Esophagus mucosa (tissue), 1 donor: ENCODE results near the gene CGB7. TPM values are rescaled to one million over a fixed set of nuclear protein-coding genes. Genes with fewer than 3 reads are reported as not detected.
"Not testable (repeated sequence)": the region's sequence is repeated elsewhere in the genome, so short reads cannot be mapped to it uniquely, and the experiment has no call there.

Source experiments
- ATAC-seq: fragments of 200-7000 bp; cut with Tn5 transposase; one replicate; pipeline ENCODE4 v1.9.1; 2020
- total RNA-seq: library from RNA; stranded (reverse); gene quantifications from one replicate; pipeline ENCODE4 v1.2.4, GENCODE V29; 2023
- donor health status: DM: yes; HTN: yes; CAD: no.

Gene CGB7
- total RNA-seq, 1 donor from 2014 or later = 0.52 TPM

DNA sequence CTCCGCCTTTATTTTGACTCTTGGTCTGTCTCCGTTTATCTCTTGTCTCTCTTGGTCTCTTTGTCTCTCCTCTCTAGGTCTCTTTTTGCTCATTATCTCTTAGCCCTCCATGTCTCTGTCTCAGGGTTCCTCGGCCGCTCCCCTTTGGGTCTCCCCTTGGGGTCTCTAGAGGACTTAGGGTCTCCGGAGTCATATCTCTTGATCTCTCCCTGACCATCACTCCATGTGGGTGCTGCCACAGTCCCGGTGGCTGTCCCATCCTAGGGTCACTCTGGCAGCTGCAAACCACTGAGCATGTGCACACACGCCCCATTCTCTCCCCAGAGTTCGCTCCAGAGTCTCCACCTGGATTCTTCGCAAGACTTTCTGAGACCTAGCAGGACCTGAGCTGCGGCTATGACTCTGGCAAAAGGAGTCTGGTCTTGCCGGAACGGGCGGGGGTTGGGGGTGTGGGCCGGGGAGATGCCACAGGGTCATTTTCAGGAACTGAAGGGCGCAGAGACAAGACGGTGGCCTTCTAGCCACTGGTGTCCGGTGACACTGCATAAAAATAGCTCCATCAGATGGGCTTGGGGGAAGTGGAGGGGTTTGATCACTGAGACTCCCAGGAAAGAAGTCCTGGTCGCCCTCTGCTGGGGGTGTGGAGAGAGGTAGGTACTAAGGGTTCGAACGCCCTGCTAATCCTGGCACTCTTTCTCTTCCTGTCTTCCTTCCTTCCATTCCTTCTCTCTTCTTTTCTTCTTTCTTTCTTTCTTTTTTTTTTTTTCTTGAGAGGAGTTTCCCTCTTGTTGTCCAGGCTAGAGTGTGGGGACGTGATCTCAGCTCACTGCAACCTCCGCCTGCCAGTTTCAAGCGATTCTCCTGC, 16.2 kb upstream of the CGB7 start:
- peak; percentile 21 for ATAC-seq

DNA sequence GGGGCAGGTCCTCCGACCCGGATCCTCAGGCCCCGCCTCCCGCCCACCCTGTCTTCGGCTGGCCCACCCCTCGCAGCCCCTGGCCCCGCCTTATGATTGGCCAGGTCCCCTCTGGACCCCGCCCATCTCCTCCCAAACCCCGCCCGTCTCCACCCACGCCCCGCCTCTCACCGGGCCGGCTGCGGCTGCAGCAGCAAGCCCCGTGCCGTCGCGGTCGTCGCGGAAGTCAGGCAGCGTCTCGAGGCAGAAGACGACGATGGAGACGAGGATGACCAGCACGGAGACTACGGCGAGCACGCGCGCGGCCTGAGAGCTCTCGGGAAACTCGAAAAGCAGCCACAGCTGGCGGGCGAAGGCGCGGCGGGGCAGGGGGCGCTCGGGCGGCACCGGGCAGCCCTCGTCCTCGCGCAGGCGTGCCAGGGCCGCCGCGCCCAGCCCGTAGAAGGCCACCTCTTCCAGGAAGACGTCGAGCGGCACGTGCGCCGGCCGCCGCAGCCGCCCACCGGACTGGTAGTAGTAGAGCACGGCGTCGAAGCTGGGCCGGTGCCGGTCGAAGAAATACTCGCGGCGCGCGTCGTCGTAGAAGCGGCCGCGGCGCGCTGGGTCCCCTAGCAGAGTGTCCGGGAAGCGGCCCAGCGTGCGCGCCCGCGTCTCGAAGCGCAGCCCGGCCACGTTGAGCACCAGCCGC, 14.5 kb upstream of the CGB7 start:
- ATAC-seq = peak; percentile 21

DNA sequence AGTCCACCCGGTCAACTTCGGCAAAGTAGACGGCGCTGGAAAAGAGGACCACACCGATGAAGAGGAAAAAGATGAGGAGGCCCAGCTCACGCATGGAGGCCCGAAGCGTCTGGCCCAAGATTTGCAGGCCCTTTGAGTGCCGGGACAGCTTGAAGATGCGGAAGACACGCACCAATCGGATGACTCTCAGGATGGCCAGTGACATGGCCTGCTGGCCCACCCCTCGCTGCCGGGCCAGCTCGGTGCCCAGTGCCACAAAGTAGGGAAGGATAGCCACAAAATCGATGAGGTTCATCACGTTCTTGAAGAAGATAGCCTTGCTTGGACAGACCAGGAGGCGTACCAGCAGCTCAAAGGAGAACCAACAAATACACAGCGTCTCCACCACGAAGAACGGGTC, 12.9 kb upstream of the CGB7 start:
- no peak for ATAC-seq

DNA sequence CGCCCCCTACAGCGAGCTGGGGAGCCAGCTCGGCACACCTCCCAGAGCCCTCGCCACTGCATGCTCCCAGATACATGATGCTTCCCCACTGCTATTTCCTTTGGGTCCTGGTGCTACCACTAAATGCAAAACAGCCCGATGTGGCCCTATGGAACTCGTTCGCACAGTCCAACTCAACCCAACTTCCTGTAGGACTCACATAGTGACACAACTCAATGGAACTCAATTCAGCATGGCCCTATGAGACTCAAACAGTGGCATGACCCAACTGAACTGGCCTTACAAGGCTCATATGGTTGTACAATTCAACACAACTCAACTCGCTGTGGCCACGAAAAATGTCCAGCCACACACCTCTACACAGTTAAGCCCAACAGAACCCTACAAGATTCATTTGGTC, 11.5 kb upstream of the CGB7 start:
- no peak for ATAC-seq

DNA sequence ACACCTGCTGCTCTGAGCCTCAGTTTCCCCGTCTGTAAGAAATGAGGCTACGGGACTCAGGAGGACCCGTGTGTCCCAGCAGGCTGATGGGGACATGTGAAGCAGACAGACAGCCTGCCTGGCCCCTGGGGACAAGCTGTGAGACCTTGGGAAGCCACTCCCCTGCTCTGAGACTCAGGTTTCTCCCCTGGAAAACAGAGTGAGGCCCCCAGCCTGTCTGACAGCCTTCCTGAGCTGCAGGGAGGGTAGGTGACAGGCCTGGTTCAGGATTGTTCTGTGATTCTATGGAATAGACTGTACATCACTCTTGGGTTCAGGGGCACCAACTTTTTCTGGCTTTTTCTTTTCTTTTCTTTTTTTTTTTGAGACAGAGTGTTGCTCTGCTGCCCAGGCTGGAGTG, 10.0 kb upstream of the CGB7 start:
- ATAC-seq = no peak

DNA sequence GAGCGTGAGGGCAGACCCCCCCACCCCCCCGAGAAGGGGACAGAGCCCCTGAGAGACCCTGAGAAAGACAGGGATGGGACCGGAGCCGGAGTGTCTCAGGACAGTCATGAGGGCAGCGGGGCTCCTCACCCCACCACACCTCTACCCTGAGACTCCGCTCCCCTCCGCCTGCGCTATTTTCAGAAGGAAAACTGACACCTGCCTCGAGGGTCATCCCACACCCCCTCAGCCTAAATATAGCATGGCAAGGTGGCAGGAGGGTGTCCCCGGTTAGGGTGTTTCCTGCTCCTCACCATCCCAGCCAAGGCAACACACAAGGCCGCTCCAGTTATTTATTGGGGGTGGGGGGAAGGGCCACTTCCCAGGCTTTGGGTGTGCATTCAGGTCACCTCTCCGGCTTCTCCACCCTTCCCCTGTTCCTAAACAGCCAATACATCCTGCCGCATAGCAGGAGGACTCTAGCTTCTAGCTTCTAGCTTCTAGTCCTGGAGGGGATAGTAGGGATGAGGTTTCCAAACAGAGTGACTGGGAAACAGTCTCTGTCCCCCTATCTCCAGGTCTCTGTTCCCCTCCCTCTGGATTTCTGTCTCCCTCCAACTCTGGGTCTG, 8.5 kb upstream of the CGB7 start:
- ATAC-seq = no peak

DNA sequence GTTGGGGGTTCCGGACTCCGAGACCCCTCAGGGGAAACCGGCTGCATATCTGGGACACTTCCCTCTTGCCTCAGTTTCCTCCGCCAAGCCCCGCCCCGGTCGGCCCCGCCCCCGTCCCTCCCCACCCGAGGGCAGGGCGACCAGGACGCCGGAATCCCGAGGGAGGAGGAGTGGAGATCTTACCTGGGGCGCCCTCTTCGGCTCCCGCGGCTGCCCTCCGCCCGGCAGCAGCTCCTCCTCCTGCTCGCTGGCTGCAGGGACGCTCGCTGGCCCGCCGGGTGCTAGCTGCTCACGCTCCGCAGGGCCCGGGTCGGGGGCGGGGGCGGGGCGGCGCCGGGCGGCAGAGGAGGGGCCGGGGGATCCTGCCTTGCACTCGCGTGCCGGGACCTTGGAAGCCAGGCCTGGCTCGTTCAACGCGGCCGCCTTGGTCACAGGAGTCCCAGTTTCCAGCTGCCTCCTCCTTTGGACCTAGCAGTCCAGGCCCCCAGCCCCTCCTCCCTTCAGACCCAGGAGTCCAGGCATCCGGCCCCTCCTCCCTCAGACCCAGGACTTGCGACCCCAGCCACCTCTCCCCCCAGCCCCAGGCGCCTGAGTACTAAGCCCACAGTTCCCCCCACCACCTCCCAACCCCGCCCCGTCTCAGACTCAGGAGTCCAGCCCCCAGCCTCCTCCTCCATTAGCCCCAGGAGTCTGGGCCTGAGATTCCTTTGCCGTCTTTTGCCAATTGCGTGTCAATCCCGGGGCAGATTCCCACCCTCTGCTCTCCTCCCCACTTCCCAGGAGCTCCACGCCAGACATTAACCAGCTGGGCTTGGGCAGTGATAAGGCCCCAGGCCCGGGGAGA, 7.4 kb upstream of the CGB7 start, which contains the start of gene NTF4:
NTF4 (minus strand) TSS at position 51 of the 844 bp plus-strand sequence. CDS start 2,821 bp downstream, outside the sequence.
- ATAC-seq = peak; percentile 64

DNA sequence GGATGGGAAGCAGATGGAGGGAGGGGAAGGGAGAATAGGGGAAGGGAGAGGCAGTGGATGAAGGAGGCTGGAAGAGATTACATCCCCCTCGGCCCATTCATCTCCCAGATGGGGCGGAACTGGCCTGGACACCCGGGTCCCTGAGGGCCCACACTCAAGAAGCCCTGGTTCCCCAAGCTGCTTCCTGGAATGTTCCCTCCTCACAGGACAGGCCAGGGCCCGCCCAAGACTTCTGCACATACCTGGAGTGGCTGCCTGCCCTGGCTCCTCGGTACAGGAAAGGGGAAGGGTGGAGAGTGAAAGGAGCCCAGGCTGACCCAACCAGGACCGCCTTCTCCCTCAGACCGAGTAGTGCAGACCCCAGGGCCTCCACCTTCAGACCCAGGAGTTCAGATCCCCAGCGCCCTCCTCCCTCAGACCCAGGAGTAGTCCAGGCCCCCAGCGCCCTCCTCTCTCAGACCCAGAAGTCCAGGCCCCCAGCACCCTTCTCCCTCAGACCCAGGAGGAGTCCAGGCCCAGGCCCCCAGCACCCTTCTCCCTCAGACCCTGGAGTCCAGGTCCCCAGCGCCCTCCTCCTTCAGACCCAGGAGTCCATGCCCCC, 6.6 kb upstream of the CGB7 start:
- peak; percentile 78 for ATAC-seq

DNA sequence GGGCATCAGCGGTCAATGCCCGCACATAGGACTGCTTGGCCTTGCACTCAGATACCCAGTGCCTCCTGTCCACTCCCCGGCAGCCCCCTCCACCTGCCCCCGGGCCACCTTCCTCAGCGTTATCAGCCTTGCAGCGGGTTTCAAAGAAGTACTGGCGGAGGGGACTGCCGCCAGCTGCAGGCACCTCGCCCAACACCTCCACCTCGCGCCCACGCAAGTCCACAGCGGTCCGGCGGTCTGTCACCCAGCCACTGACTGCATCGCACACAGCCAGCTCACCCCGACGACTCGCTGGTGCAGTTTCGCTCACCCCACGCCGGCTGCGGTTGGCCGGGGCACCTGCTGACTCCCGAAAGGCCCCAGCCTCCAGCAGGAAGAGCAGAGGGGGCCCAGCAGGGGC, 3.9 kb upstream of the CGB7 start:
- ATAC-seq = no peak

DNA sequence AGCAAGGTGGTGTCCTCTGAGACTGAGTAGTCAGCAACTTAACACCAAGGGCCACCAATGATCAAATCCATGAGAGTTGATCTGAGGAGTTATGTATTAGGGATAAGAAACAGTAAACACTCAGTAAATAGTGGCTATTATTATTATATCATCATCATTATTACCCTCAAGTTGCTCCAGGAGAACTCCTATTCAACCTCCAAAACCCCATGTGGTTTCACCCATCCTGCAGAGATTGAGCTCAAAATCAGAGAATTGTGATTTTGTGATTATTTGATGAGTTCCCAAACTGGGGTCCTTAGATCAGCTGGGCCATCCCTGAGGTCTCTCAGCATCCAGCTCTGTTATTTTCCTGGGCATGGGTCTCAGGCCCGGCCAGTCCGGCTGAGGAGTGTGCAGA, 3.5 kb upstream of the CGB7 start:
- no peak for ATAC-seq

DNA sequence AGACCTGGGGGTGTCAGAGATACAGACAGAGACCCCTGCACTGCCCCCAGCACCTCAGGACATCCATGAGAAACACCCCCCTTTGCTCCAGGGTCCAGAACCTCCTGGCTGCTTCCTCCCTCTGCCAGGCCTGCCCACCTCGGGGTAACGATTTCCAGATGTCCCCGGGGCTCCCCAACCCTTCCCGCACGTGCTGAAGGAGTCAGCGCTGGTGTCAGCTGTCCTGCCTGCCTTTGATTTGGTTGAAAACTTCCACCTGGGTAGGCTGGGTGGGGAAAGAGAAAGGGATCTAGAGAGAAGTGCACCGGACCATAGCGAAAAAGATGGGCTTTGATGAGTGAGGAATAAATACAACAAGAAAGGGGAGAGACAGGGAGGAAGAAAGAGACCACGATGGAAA, 1.5 kb upstream of the CGB7 start:
- no peak for ATAC-seq

DNA sequence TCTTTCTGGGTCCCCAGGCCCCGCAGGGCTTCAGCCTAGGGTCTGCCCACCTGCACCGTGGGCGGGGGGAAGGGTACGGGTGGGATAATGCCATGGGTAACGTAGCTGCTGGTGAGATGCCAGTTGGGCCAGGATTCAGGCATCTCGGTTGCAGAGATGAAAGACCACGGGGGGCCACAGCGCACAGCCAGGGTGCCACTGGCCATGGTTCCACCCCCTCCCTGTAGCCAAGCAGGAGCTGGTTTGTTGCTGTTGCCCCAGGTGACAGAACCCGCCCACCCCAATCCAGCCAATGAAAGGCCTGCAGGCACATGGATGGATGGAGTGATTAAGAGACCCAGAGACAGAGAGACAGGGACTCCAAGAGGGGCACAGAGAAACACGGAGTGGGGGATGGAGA, 1.0 kb upstream of the CGB7 start:
- peak; percentile 10 for ATAC-seq

DNA sequence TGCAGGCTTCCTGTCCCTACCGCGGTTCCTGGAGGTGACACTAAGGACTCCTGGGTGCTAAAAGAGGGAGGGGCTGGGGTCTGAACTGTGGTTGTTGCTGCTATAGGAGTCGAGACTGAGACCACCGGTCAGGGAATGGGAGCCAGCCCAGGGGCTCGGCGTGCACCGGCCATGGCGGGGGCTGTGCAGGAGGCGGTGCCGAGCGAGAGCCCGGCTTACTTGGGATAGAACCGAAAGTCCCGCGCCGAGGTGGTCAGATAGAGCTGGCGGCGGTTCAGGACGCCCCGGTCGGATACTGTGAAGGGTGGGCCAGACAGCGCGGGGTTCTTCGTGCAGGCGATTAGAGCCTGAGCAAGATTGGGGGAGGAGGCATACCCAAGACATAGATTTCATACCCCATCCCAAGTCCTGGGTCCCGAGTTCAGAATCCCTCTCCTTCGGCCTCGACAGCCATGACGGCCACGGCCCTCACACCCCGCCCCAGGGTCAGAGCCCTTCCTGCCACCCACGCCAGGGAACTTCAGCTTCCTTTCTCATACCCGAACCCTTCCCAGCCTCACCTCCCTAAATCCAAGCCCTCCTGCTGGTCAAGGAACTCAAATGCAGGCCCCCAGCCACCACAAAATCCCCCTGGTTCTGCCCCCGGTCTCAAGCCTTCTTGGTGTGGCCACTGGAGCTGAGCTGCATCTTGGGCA, 500 bp downstream of the CGB7 start:
- peak; percentile 6 for ATAC-seq

DNA sequence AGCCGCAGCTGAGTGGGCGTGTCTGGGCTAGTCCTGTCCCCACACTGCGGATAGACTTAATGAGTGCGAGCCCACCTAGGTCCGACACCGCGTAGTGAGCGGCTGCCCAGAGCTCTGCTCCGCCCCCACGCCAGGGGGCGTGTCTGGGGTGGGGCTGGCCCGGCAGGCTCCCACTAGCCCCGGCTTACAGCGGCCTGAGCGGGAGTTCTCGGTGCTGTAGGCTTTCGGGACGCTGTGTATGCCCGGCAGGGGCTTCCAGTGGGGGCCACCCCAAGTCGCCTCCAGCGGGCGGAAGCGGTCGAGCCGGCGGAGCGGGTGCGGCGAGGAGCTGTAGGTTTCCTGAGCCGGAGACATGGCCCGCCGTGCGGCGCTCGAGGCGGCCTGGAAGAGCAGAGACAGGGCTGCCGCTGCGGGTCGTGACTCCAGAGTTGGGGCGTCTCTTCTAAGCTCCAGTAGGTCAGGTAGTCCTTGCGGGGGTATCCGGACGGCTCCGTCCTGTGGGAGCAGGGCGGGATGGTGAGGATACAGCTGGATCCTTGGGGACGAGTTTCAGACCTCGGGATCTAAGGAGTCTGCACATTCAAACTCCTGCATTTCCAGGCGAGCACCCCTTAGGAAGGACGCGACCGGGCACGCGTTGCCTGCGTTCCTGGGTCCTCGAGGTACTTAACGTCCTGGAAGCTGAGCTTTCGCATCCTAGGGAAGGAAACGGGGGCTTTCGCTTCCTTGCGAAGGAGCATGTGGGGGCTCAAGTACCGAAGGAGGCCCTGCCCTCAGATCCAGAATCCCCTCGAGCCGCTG, 1.2 kb downstream of the CGB7 start:
- ATAC-seq = peak; percentile 80

DNA sequence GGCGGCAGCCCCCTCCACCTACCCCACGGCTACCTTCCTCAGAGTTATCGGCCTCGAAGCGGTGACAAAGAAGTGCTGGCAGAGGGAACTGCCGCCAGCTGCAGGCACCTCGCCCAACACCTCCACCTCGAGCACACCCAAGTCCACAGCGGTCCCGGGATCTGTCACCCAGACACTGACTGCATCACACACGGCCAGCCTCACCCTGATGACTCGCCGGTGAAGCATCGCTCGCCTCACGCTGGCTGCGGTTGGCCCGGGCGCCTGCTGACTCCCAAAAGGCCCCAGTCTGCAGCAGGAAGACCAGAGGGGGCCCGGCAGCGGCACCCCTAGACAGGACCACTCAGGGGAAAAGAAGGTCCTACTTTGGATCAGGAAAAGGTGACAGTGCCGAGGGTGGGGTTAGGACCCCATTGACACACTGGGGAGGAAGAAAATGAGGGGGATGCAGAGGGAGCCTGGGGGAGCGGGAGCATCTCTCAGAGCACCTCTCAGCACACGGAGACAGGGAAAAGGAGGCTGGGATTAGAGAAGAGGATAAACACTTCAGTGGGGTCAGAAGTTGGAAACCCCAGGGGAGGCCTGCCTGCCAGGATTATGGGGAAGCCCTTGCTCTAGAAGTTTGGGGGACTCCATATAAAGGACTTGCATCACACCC, 7.0 kb downstream of the CGB7 start:
- ATAC-seq = peak; percentile 98

DNA sequence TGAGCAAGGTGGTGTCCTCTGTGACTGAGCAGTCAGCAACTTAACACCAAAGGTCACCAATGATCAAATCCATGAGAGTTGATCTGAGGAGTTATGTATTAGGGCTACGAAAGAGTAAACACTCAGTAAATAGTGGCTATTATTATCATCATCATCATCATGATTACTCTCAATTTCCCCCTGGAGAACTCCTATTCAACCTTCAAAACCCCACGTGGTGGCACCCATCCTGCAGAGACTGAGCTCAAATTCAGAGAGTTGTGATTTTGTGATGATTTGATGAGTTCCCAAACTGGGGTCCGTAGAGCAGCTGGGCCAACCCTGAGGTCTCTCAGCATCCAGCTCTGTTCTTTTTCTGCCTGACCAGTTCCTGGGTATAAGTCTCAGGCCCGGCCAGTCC, 7.7 kb downstream of the CGB7 start:
- ATAC-seq = not testable (repeated sequence)

DNA sequence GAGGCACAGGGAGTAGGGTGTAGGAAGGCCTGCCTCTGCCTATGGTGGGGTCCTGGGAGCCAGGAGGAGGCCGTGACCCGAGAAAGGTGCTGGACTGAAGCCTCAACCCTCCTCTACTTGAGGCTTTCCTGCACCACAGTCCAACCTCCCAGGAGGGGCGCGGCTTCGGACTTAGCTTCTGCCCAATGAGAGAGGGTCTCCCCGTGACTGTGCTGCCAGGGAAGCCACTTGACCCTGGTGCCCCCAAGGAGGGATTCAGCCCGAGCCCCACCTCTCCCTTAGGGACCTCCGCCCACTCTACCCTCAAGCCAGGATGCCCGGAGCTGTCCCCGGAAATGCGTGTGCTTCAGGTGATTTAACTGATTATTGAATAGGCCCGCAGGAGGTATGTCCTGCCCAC, 8.5 kb downstream of the CGB7 start, which contains the start of gene CGB8:
CGB8 (minus strand) TSS at position 101 of the 400 bp plus-strand sequence. CDS start 372 bp downstream, outside the sequence.
- ATAC-seq = not testable (repeated sequence)

DNA sequence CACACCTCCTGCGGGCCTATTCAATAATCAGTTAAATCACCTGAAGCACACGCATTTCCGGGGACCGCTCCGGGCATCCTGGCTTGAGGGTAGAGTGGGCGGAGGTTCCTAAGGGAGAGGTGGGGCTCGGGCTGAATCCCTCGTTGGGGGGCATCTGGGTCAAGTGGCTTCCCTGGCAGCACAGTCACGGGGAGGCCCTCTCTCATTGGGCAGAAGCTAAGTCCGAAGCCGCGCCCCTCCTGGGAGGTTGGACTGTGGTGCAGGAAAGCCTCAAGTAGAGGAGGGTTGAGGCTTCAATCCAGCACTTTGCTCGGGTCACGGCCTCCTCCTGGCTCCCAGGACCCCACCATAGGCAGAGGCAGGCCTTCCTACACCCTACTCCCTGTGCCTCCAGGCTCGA, 14.0 kb downstream of the CGB7 start, which contains the start of gene CGB5:
CGB5 (plus strand) TSS at position 301 of the 400 bp plus-strand sequence. CDS start 362 bp downstream, outside the sequence.
- not testable (repeated sequence) for ATAC-seq

DNA sequence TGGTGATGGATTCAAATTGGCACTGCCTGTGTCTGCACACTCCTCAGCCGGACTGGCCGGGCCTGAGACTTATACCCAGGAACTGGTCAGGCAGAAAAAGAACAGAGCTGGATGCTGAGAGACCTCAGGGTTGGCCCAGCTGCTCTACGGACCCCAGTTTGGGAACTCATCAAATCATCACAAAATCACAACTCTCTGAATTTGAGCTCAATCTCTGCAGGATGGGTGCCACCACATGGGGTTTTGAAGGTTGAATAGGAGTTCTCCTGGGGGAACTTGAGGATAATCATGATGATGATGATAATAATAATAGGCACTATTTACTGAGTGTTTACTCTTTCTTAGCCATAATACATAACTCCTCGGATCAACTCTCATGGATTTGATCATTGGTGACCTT, 14.9 kb downstream of the CGB7 start:
- not testable (repeated sequence) for ATAC-seq

DNA sequence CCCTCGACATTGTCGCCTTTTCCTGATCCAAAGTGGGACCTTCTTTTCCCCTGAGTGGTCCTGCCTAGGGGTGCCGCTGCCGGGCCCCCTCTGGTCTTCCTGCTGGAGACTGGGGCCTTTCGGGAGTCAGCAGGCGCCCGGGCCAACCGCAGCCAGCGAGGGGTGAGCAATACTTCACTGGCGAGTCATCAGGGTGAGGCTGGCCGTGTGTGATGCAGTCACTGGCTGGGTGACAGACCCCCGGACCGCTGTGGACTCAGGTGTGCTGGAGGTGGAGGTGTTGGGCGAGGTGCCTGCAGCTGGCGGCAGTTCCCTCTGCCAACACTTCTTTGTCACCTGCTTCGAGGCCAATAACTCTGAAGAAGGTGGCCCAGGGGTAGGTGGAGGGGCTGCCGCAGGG, 15.4 kb downstream of the CGB7 start:
- no peak for ATAC-seq
